ENCODE results near the gene XCL1.

GRCh38 chr1:168570652-168571051, 5.8 kb upstream of the XCL1 start:
- TF ChIP-seq CTCF (IDR thresholded peaks at IDR 0.05) (no peak), POLR2A (IDR thresholded peaks at IDR 0.05) (no peak), EP300 (IDR thresholded peaks at IDR 0.05) (no peak)
